Skeletal muscle tissue (tissue), 4 donors: ENCODE data around the gene ADAM15. TPM values are rescaled to one million over a fixed set of nuclear protein-coding genes. Genes with fewer than 3 reads are reported as not detected.

Source experiments
- H3K27ac ChIP-seq: one replicate; pipeline ENCODE4 v1.7.0; 2013; ENCODE audit warnings: mild to moderate bottlenecking, low read depth, low read length, inconsistent platforms
- H3K27me3 ChIP-seq, 3 donors: one replicate each; pipeline ENCODE4 v1.7.0; 2013; ENCODE audit warnings: low read length in 3 of 3; ENCODE audit not compliant: control insufficient read depth in 3 of 3, insufficient read depth in 3 of 3
- H3K36me3 ChIP-seq, 3 donors: one replicate each; pipeline ENCODE4 v1.7.0; 2013; ENCODE audit warnings: low read length in 3 of 3; ENCODE audit not compliant: control insufficient read depth in 3 of 3, insufficient read depth in 3 of 3
- H3K4me1 ChIP-seq, 3 donors: one replicate each; pipeline ENCODE4 v1.7.0; 2013; ENCODE audit warnings: low read length in 3 of 3, mild to moderate bottlenecking in 3 of 3; ENCODE audit not compliant: control insufficient read depth in 3 of 3, insufficient read depth in 3 of 3
- H3K4me3 ChIP-seq, 3 donors: one replicate each; pipeline ENCODE4 v1.7.0; 2013; ENCODE audit warnings: low read length in 3 of 3
- H3K9ac ChIP-seq, 3 donors: one replicate each; pipeline ENCODE4 v1.7.0; 2013; ENCODE audit warnings: low read length in 3 of 3, mild to moderate bottlenecking in 3 of 3, moderate library complexity in 2 of 3, low read depth in 1 of 3
- H3K9me3 ChIP-seq, 3 donors: one replicate each; pipeline ENCODE4 v1.7.0; 2013; ENCODE audit warnings: low read length in 3 of 3; ENCODE audit not compliant: control insufficient read depth in 3 of 3
- total RNA-seq: library from RNA; depleted of rRNA; stranded (reverse); fragments of >200 nt; gene quantifications from one replicate; pipeline ENCODE4 v1.2.3, GENCODE V29; 2014
- donor health status: Osteomylitis.

The ADAM15 gene
- total RNA-seq, 1 donor from 2014 or later = 33.9 TPM

- peak overlapping the region in 1 of 3 donors; percentile 31 for H3K4me3 ChIP-seq
- H3K4me1 ChIP-seq = peaks cover 32 to 39% (median 36%) of the 10 kb centered on the region in 3 donors
- no peaks in the 10 kb centered on the region for H3K9me3 ChIP-seq
- peaks cover 36 to 40% (median 38%) of the 10 kb centered on the region in 3 donors for H3K27me3 ChIP-seq
- no peak overlapping the region for H3K9ac ChIP-seq
- H3K36me3 ChIP-seq = no peaks in the 10 kb centered on the region
- no peak overlapping the region for H3K27ac ChIP-seq
These were observed 26.8 kb downstream of the ADAM15 start for GRCh38 chr1:155077758-155078445.

- H3K27ac ChIP-seq = no peak within 1 kb of the TSS
- H3K4me3 ChIP-seq = peak within 1 kb of the TSS; percentile 31 to 45 (median 31)
- H3K36me3 ChIP-seq = no peaks in the 10 kb centered on the region
- H3K9ac ChIP-seq = peak within 1 kb of the TSS; percentile 8 to 45 (median 33)
- H3K4me1 ChIP-seq = peaks cover 33 to 46% (median 36%) of the 10 kb centered on the region in 3 donors
- H3K27me3 ChIP-seq = peaks cover 43 to 47% (median 46%) of the 10 kb centered on the region in 3 donors
- H3K9me3 ChIP-seq = no peaks in the 10 kb centered on the region
These were observed 27.5 kb downstream of the ADAM15 start, which contains the start of gene EFNA3 for GRCh38 chr1:155078469-155079209. Gene EFNA3, plus strand, starts transcription at chr1:155078837. Its CDS starts 105 bp downstream, at chr1:155078942.

- Histone ChIP-seq H3K27ac (no peak overlapping the region), H3K4me1 (peaks cover 35 to 48% (median 39%) of the 10 kb centered on the region in 3 donors), H3K9me3 (no peaks in the 10 kb centered on the region), H3K27me3 (peaks cover 48 to 52% (median 51%) of the 10 kb centered on the region in 3 donors), H3K9ac (peak overlapping the region in 2 of 3 donors; percentile 8 to 45), H3K36me3 (no peaks in the 10 kb centered on the region), H3K4me3 (peak overlapping the region in 2 of 3 donors; percentile 25 to 35)
These were observed 28.0 kb downstream of the ADAM15 start for GRCh38 chr1:155079210-155079486.

GRCh38 chr1:155079487-155080311 lies 28.6 kb downstream of the ADAM15 start:
- Histone ChIP-seq H3K4me3 (peak overlapping the region; percentile 25 to 45 (median 31)), H3K4me1 (peaks cover 39 to 53% (median 44%) of the 10 kb centered on the region in 3 donors)

GRCh38 chr1:155080312-155081228 lies 29.5 kb downstream of the ADAM15 start:
- no peaks in the 10 kb centered on the region for H3K9me3 ChIP-seq
- H3K9ac ChIP-seq = no peak overlapping the region
- peaks cover 42 to 56% (median 50%) of the 10 kb centered on the region in 3 donors for H3K4me1 ChIP-seq
- no peaks in the 10 kb centered on the region for H3K36me3 ChIP-seq
- H3K27ac ChIP-seq = no peak overlapping the region
- peak overlapping the region in 1 of 3 donors; percentile 45 for H3K4me3 ChIP-seq
- H3K27me3 ChIP-seq = peaks cover 53 to 57% (median 53%) of the 10 kb centered on the region in 3 donors

More at GRCh38 chr1:155079487-155080311, 28.6 kb downstream of the ADAM15 start:
- Histone ChIP-seq H3K27ac (no peak overlapping the region), H3K27me3 (peaks cover 53 to 57% (median 53%) of the 10 kb centered on the region in 3 donors), H3K9me3 (no peaks in the 10 kb centered on the region), H3K36me3 (no peaks in the 10 kb centered on the region), H3K9ac (peak overlapping the region in 2 of 3 donors; percentile 8 to 45)

GRCh38 chr1:155081472-155082300 lies 30.6 kb downstream of the ADAM15 start:
- Histone ChIP-seq H3K4me3 (peak overlapping the region in 2 of 3 donors; percentile 21 to 52), H3K27me3 (peaks cover 53 to 57% (median 53%) of the 10 kb centered on the region in 3 donors)

GRCh38 chr1:155082301-155083051 lies 31.4 kb downstream of the ADAM15 start:
- Histone ChIP-seq H3K9me3 (no peaks in the 10 kb centered on the region), H3K9ac (no peak overlapping the region), H3K36me3 (peaks cover 0 to 2% (median 0%) of the 10 kb centered on the region in 3 donors), H3K27ac (no peak overlapping the region), H3K4me1 (peaks cover 46 to 59% (median 56%) of the 10 kb centered on the region in 3 donors), H3K27me3 (peaks cover 53 to 57% (median 53%) of the 10 kb centered on the region in 3 donors), H3K4me3 (no peak overlapping the region)

More at GRCh38 chr1:155081472-155082300, 30.6 kb downstream of the ADAM15 start:
- Histone ChIP-seq H3K4me1 (peaks cover 46 to 59% (median 56%) of the 10 kb centered on the region in 3 donors), H3K36me3 (peaks cover 0 to under 1% (median 0%) of the 10 kb centered on the region in 3 donors), H3K9ac (peak overlapping the region in 1 of 3 donors; percentile 8), H3K9me3 (no peaks in the 10 kb centered on the region), H3K27ac (no peak overlapping the region)

GRCh38 chr1:155083052-155083541 lies 32.0 kb downstream of the ADAM15 start:
- no peak overlapping the region for H3K27ac ChIP-seq
- peaks cover 0 to 2% (median 0%) of the 10 kb centered on the region in 3 donors for H3K36me3 ChIP-seq
- H3K27me3 ChIP-seq = peaks cover 53 to 57% (median 53%) of the 10 kb centered on the region in 3 donors
- no peak overlapping the region for H3K9ac ChIP-seq
- peaks cover 46 to 59% (median 56%) of the 10 kb centered on the region in 3 donors for H3K4me1 ChIP-seq
- no peaks in the 10 kb centered on the region for H3K9me3 ChIP-seq
- H3K4me3 ChIP-seq = no peak overlapping the region
